Stimulated activated CD4-positive, alpha-beta T cell treated with anti-CD3 and anti-CD28 coated beads, Interleukin-4, amount 100 ng/mL, for 4 hours (primary cell): ENCODE results near the gene ODAD2.
A peak's percentile ranks its signal among the peaks of the same experiment; 100 is the strongest.

Source experiments
- DNase-seq, 2 experiments: peaks; one replicate each; pipeline ENCODE4 v3.0.0-alpha.2; 2020

Gene ODAD2

DNA sequence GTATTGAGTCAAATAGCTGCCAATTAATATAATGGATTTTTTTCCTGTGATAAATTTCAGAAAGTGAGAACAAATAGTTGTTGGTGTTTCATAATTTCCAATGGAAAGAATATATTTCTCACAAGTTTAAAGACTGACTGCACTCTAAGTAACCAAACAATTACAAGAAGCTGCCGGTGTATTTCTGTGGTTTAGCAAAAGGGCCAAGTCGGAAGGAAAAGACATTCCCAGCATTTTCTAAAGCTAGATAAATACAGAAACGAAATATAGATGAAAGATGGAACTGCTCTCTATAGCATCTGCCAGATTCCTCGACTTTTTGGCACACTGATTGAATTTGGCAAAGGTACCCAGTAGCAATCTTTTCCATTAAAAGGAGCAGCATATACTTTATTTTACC is 160.5 kb downstream of the ODAD2 start:
- no peak for DNase-seq

DNA sequence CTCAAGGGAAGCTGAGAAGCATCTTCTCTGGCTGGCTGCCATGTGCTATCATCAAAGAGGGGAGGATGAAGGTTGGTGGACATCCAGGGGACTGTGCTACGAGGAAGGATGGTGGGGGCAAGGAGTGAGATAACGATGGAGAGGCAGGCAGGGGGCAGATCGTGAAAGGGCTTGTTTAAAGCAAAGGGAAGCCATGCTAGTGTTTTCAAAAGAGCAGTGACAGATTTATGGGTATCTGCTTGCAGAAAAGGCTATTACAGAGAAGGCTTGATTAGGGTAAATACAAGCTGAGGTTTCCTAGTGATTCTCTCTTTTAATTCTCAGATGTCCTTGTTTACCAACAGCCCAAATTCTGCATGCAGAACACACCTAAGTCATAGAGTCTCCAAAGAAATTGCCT is 164.4 kb downstream of the ODAD2 start:
- DNase-seq: no peak

DNA sequence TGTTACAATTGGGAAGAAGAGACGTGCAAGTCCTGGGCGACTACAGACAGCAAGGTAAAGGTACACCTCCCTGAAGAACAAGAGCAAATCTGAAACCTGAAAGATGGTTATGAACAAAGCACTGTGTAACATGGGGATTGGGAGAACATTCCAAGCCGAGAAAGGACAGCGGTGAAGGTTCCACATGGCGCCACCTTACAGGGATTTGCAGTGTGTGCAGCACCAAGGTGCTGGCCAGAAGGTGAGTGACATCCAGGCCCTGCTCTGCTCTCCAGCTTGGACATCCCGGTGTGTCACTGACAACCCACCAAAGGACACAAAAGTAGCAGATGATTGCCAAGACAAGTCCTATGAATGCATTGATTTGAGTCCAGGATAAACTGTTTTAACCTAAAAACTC is 165.1 kb downstream of the ODAD2 start:
- no peak for DNase-seq

DNA sequence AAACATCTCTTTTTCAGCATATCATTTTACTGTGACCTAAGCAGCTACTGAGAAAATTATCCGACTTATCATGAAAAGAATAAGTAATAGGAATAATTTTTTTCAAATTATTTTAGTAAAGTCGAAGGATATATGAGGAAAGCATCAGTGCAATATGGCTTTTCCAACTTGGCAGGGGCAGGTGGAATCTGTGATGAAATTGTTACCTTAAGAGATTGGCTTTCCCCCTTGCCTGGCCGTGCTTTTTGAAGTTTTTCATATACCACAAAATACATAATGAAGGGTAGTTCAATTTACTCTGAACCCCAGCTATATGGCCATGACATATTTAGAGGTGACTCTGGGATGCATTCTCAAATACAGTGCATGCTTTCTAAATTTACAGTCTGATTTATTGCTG is 166.1 kb downstream of the ODAD2 start:
- DNase-seq: no peak

DNA sequence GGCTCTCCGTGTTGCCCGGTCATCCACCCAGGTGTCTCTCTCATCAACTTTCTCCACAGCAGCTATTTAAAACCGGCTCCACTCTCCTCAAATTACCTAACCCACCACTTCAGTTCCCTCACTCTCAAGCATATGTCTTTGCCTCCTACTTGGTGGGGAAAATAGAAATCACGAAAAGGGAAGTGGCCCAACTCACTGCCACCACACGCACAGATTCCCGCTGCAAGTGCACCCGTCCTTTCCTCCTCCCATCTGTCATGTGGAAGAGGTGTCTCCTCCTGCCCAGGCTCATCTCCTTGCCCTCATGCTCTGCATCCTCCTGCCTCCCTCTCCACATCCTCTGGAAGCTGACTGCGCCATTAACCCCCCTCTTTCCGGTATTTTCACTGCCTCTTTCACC is 172.5 kb downstream of the ODAD2 start:
- no peak for DNase-seq

DNA sequence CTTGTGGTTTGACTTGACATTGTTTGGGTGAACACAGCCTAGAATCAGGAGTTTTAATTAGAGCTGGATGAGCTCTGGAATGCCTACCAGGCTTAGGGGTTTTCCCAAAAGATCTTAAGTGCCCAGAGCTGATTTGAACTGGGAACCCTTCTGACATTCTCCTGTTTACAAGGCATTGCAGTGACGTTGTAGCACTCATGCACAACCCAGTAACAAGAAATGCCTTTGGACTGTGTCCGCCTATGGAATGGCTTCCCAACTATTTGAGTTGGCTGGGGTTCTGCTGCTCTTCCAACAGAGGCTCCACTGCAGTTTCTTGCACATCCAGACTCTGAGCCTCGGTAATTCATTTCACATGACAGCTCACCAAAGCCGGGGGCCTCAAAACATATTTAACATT is 176.6 kb downstream of the ODAD2 start:
- DNase-seq: no peak

DNA sequence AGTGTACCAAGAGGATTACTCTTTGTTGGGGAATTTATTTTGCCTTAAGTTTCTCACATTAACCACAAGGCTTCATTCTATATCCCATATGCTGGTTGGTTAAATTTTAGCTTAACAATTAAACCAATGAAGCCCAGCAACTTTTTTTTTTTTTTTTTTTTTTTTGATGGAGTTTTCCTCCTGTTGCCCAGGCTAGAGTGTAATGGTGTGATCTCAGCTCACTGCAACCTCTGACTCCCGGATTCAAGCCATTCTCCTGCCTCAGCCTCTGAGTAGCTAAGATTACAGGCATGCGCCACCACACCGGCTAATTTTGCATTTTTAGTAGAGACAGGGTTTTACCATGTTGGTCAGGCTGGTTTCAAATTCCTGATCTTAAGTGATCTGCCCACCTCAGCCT is 178.2 kb downstream of the ODAD2 start:
- no peak for DNase-seq

DNA sequence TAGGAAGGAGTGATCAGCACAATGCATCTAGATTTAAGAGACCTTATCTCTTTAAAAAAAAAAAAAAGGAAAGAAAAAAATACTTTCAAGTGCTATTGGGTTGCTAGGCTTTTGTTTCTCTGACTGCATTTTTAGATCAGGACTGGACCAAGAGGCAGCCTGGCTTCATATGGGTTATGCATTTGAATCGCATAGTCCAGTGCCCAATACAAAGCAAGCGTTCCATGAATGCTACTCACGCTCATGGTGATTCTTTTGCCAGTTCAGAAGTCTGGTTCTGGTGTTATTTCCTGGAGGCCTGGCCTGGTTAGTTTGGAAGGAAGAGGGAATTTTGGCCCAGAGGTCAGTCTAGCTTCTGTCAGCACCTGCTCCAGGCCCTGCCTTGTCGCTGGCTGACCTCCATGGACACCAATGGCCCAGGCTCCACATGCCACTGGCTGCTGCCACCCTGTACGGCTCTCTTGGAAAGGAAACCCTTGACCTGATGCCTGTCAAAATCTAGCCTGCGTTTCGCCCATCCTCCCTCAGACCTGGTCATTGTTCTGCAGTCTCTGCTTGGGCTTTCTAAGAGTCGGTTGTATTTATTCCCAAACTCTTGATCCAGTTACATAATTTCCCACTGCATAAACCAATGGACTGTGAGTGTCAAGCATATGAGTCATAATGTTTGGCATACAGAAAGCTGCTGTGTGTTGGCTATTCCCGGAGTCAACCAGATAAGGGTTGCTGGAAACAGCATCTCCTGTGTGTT is 178.9 kb downstream of the ODAD2 start:
- no peak for DNase-seq

DNA sequence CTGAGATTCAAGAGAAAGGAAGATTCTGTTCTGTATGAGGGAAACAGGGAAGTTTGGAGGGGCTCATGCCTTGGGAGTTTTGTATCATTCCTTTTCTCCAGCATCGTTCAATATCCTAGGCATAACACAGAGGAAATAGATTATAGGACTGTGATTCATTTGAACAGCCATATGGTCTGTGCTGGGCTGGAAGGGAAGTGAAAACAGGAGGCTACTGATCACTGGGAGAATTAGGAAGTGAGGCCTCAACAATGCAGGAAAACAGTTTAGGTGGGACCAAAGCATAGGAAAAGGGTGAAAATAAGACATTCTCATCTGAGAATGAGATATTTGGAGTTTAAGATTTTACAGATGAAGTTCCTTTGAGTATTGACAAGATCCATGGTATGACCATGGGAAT is 182.6 kb downstream of the ODAD2 start:
- DNase-seq: no peak

DNA sequence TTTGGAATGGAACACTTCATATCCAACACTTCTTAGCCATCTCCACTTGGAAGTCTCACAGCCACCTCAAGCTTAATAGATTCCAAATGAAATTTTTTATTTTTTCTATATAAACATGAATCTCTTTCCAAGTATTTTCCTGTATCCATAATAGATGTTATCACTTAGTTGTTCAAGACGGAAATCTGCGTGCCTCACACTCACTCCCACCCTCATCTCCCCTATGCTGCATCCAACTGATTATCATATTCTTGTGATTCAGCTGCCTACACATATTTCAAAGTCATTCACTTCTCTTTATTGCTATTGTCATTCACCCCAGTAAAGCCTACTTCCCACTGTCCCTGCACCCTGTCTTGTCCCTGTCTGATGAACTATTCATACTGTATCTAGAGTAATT is 183.0 kb downstream of the ODAD2 start:
- no peak for DNase-seq

DNA sequence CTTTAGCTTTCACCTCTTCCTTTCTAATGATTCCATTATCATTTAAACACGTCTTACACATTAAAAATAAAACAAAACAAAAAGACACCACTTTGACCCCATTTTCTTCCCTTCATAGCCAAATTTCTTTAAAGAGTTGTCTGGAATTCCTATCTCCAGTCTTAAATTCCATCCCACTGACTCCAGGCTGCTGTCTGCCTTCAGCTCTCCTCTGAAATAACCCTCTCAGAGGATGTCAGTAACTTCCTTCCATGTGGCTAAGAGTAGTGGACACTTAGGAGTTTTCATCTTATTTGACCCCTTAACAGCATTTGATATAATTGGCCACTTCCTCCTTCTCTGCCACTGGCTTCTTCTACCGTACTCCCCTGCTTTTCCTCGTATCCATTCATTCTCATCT is 183.6 kb downstream of the ODAD2 start:
- no peak for DNase-seq

DNA sequence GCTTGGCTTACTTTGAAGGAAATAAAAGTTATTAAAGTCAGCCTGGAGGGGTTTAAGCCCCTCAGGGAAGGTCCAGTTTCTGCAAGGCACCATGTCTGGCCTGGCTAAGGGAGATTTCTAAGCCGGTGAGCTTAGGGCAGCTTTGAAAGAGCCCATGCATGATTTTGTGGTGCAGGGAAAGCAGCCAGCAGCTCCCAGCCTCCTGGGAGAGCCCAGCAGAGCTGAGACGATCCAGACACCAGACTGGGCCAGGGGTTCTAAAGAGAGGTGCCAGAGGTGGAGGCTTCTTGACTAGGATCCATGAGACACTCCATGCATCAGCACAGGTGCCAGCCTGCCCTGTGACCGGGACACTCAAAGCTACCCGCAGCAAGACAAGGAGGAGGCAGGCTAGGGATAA is 193.7 kb downstream of the ODAD2 start:
- DNase-seq: no peak

DNA sequence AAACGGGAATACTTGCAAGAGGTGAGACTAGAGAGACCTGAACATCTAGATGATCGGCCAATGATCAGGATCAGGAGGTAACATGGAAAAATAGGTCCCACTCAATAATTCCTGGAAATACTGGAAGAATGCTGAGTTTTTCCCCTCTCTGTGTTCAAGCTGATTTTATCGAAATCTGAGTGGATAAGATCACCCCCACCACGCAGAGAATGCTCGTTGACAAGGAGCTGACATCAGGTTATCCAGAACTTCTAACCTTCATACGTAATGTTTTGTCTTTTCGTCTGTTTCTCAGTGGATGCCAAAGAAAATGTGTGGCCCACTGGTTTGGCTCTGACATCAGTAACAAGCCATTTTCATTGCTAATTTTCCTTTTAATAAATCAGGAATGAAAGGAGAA is 194.7 kb downstream of the ODAD2 start:
- no peak for DNase-seq

DNA sequence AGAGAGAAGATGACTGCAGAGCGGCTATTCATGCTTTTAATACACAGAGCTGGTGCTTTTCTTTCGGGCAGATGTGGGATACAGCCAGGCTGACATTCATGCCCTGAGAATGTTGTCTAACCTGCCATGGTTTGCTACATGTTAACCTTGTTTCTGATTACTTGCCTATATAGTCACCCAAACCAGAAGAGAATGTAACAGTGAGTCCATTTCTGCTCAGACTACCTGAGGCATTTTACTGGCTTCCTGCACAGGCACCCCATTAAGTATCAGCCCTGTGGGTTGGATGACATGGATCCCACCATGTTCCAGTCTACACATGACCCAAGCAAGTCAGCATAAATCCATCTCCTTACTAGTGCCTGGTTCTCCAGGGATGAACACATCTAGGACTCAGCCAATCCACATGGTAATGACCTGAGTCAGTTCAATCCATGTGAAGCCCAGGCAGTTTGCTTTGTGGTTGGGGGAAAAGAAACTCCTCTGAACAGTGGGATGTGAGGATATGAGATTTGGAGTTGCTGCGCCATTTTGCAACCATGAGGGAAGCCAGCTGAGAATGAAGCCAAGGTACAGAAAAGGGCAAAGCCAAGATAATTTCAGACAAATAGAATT is 197.6 kb downstream of the ODAD2 start:
- no peak for DNase-seq

DNA sequence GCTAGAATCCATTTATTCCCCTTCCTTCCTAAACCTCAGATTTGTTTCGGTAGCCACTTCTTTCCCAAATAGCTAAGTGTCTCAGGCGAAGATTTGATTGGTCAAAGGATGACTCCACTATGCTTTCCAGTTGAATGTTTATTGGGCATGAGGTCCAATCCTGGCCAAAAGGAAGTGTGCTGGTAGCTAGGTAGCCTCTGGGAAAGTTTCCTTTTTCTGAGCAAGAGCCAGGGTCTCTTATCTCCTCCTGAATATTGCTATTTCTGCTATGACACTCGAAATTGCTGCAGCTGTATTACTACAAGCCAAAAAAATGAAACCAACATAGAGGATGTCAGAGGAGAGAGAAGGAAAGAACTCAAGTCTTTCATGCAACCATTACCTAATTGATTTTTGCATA is 199.8 kb downstream of the ODAD2 start:
- no peak for DNase-seq

DNA sequence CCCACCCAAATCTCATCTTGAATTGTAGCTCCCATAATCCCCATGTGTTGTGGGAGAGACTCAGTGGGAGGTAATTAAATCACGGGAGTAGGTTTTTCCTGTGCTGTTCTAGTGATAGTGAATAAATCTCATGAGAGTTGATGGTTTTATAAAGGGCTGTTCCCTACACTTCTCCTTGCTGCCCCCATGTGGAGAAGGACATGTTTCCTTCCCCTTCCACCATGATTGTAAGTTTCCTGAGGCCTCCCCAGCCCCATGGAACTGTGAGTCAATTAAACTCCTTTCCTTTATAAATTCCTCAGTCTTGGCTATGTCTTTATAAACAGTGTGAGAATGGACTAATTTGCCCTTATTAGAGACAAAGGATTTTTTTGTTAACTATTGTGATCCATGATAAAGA is 204.7 kb downstream of the ODAD2 start:
- no peak for DNase-seq

DNA sequence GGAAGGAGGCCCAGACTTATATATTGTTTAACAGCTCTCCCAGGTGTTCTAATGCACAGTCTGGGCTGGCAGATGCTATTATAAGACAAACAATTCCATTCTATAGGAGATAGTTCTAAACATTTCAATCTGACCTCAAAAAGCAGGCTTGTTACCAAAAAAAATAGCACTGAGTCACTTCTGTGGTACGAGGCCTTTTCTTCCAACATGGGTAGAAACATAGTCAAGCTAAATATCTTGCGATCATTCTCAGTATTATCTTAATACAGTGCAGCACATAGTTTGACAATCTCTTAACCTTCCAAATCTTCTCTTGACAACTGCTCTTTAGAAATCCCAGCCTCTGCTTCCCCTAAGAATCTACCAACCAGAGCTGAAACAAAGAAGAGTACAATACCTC is 206.7 kb downstream of the ODAD2 start:
- no peak for DNase-seq

DNA sequence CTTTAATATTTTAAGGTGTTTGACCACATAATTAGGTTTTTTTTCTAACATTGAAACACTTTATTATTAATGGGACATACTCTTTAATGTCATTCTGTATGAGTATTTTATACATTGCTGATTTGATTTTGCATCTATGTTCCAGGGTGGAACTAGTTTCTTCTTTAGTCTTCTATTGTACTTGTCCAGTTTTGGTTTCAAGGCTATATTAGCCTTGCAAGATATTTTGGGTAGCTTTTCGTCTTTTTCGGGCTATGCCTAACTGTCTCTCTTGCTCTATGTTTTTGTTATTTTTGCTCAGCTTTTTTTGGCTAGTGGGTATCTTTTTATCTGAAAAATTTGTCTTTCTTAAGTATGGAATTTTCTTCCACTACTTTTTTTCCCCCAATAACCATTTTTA is 214.6 kb downstream of the ODAD2 start:
- no peak for DNase-seq

DNA sequence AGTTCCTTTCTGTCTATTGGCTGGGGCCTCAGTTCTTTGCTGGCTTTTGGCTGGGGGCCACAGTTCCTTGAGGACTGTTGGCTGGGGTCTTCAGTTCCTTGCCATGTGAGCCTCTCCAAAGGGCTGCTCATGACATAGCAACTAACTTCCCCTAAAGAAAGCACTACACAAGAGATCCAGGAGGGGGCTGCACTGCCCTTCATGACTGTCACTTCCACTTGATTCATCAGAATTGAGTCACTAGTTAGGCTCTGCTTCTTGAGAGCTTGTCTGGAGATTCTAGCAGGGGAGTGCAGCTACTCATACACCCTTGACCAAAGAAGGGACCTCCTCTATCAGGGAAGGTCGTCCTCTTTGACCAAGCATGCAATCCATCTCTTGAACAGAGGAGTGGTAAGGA is 215.2 kb downstream of the ODAD2 start:
- peak; percentile 4 to 10 for DNase-seq

DNA sequence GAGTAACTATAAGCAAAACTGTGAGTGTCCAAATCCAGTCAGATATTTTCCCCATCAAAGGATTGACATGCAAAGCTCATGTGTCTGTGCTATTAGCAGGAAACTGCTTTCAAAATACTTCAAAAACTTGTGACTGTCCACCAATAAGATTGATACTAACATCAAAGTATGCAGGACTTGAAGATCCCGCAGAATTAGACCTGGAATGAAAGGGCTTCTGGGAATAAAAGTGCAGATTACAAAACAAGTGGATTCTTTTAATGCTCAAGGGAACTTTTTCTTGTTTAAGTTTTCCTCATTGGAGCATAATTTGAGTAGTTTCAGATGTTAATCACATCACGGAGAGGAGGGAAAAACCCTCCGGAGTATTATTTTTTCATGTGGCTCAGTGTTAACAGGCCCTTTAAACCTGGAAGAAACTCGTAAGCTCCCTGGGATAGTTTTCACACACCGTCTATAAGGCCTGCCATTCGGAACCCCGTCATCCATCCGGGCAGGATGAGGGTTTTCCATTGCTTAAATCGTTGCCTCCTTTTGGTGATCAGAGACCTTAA is 219.3 kb downstream of the ODAD2 start:
- DNase-seq: no peak

DNA sequence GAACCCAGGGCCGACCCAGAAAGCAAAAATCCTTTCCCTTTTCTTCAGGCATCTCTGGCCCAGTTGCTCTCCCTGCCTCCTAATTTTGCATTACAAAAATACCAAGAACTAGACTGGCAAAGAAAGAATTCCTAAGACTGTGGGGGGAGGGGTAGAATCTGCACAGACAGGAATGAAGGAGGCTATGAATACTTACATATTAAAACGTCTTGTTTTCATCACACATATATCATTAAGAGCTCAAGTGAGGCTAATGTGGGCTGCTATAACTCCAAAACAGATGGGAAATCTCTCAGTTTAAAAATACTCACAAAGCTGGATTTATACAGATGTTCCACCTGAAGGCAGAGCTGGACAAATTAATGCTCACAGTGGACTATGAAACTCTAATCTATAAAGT is 224.0 kb downstream of the ODAD2 start:
- no peak for DNase-seq

DNA sequence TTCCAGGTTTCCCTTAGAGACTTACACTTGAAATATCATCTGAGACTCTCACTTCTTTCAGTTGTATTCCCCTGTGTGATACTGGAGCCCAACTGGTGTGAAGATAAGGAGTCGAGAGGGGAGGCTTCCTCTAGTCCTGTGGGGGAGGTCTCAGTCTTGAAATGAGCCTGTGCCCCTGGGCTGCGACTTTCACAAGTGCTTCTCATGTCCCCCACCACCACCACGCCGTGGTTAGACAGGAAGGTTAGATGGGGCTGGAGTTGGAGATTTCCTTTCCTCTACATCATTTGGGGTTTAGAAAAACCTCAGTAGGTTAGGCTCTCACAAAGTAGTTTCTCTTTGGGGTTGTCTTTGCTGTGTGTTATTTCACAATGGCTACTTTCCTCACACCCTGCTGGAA is 227.6 kb downstream of the ODAD2 start:
- DNase-seq: no peak

DNA sequence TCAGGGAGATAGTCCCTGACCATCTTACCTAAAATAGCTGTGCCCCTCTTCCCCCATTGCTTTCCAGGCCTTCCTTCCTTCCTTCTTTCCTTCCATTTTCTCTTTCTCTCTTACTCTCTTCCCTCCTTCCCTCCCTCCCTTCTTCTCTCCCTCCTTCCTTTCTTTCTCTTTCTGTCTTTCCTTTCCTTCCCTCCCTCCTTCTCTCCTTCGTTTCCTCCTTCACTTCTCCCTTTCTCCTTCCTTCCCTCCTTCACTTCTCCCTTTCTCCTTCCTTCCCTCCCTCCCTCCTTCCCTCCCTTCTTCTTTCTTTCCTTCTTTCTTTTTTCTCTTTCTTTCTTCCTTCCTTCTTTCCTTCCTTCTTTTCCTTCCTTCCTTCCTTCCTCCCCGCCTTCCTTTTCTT is 228.7 kb downstream of the ODAD2 start:
- DNase-seq: no peak
